HepG2 (cell line): Measurements from ENCODE around the gene MYCBPAP. TPM values are rescaled to one million over a fixed set of nuclear protein-coding genes. Genes with fewer than 3 reads are reported as not detected.

Source experiments
- ASH2L ChIP-seq: fragments of 300-600, 200-600 bp; sonication (generic); IDR thresholded peaks from 2 replicates; pipeline ENCODE4 v1.7.0; 2017; ENCODE audit warnings: low read depth, mild to moderate bottlenecking, moderate library complexity, mixed read lengths, low read length; ENCODE audit not compliant: insufficient read length
- ATAD3A ChIP-seq: sonication (generic); formaldehyde crosslinking; IDR thresholded peaks from 2 replicates; pipeline ENCODE4 v1.4.0; 2020; ENCODE audit warnings: missing genetic modification reagents
- BRCA1 ChIP-seq: sonication (generic); formaldehyde crosslinking; IDR thresholded peaks from 2 replicates; pipeline ENCODE4 v1.4.0; 2020; ENCODE audit warnings: missing genetic modification reagents
- CENPT ChIP-seq: sonication (generic); formaldehyde crosslinking; IDR thresholded peaks from 2 replicates; pipeline ENCODE4 v1.8.0; 2022; ENCODE audit warnings: low read depth, mild to moderate bottlenecking, moderate library complexity, missing genetic modification reagents
- FOSL2 ChIP-seq: sonication (generic); formaldehyde crosslinking; IDR thresholded peaks from 2 replicates; pipeline ENCODE4 v1.4.0; 2020; ENCODE audit warnings: missing genetic modification reagents
- GATAD1 ChIP-seq: IDR thresholded peaks from 2 replicates; pipeline ENCODE4 v1.6.1; 2016; ENCODE audit warnings: missing genetic modification reagents, missing compliant biosample characterization
- GATAD2A ChIP-seq: IDR thresholded peaks from 2 replicates; pipeline ENCODE4 v1.6.1; 2016
- HNRNPK ChIP-seq: fragments of 200-400 bp; formaldehyde crosslinking; IDR thresholded peaks from 2 replicates; pipeline ENCODE4 v1.6.1; 2018; ENCODE audit warnings: low read length, low read depth, moderate library complexity, mild to moderate bottlenecking; ENCODE audit not compliant: poor library complexity, severe bottlenecking
- ISL2 ChIP-seq: sonication (generic); formaldehyde crosslinking; IDR thresholded peaks from 2 replicates; pipeline ENCODE4 v1.5.0; 2020; ENCODE audit warnings: missing genetic modification reagents
- NBN ChIP-seq: fragments of 450-650 bp; conservative IDR thresholded peaks from 2 replicates; pipeline ENCODE4 v1.6.1; 2017
- NFKBIZ ChIP-seq: IDR thresholded peaks from 2 replicates; pipeline ENCODE4 v1.6.1; 2018; ENCODE audit warnings: missing genetic modification reagents, missing compliant biosample characterization
- NONO ChIP-seq, 2 experiments: fragments of 450-650 bp in 1 of 2; sonication (generic) in 1 of 2; formaldehyde crosslinking in 1 of 2; IDR thresholded peaks in 1 of 2; conservative IDR thresholded peaks in 1 of 2; 2 replicates each; pipeline versions ENCODE4 v1.6.1 to v1.8.0; 2017 to 2022; ENCODE audit warnings: mild to moderate bottlenecking in 1 of 2, missing genetic modification reagents in 1 of 2, moderate library complexity in 1 of 2
- RFXANK ChIP-seq: IDR thresholded peaks from 2 replicates; pipeline ENCODE4 v1.6.1; 2016
- RNF219 ChIP-seq: sonication (generic); formaldehyde crosslinking; IDR thresholded peaks from 2 replicates; pipeline ENCODE4 v1.5.0; 2020; ENCODE audit warnings: mild to moderate bottlenecking, missing genetic modification reagents
- SIX1 ChIP-seq: sonication (generic); formaldehyde crosslinking; IDR thresholded peaks from 2 replicates; pipeline ENCODE4 v1.4.0; 2020; ENCODE audit warnings: missing genetic modification reagents, borderline replicate concordance
- ZNF121 ChIP-seq: sonication (generic); formaldehyde crosslinking; IDR thresholded peaks from 2 replicates; pipeline ENCODE4 v1.5.0; 2020; ENCODE audit warnings: mild to moderate bottlenecking, missing genetic modification reagents
- ZNF224 ChIP-seq: sonication (generic); formaldehyde crosslinking; IDR thresholded peaks from 2 replicates; pipeline ENCODE4 v1.5.0; 2020; ENCODE audit warnings: mild to moderate bottlenecking, missing genetic modification reagents
- ZNF318 ChIP-seq: sonication (generic); formaldehyde crosslinking; IDR thresholded peaks from 2 replicates; pipeline ENCODE4 v1.4.0; 2020; ENCODE audit warnings: mild to moderate bottlenecking, missing genetic modification reagents
- ZNF552 ChIP-seq: sonication (generic); formaldehyde crosslinking; IDR thresholded peaks from 2 replicates; pipeline ENCODE4 v1.9.0; 2022; ENCODE audit warnings: missing genetic modification reagents, mild to moderate bottlenecking, borderline replicate concordance
- ZNF570 ChIP-seq: sonication (generic); formaldehyde crosslinking; IDR thresholded peaks from 2 replicates; pipeline ENCODE4 v1.4.0; 2020; ENCODE audit warnings: mild to moderate bottlenecking, missing genetic modification reagents, borderline replicate concordance
- ZNF777 ChIP-seq: sonication (generic); formaldehyde crosslinking; IDR thresholded peaks from 2 replicates; pipeline ENCODE4 v1.4.0; 2020; ENCODE audit warnings: missing genetic modification reagents
- ZNF781 ChIP-seq: sonication (generic); formaldehyde crosslinking; IDR thresholded peaks from 2 replicates; pipeline ENCODE4 v1.5.1; 2020; ENCODE audit warnings: borderline replicate concordance, mild to moderate bottlenecking, missing genetic modification reagents; ENCODE audit errors: not compliant biosample characterization
- ZNF850 ChIP-seq: sonication (generic); formaldehyde crosslinking; conservative IDR thresholded peaks from 2 replicates; pipeline ENCODE4 v1.9.0; 2021; ENCODE audit warnings: mild to moderate bottlenecking, missing genetic modification reagents
- polyA plus RNA-seq, 8 experiments: library from polyadenylated mRNA; depleted of rRNA in 3 of 8; stranded (reverse) in 7 of 8; unstranded in 1 of 8; fragments of >200 nt; fragmentation: Illumina TruSeq in 4 of 8; extraction: Trizol in 4 of 8; gene quantifications; 2 replicates each; pipeline versions ENCODE4 v1.2.1 to v1.2.3, GENCODE V29; 2011 to 2016; ENCODE audit warnings: low read depth in 4 of 8, missing spikeins in 1 of 8, mixed read lengths in 1 of 8; ENCODE audit not compliant: insufficient read depth in 1 of 8
- total RNA-seq, 5 experiments: library from RNA; depleted of rRNA; stranded (reverse); fragments of >200 nt; fragmentation: Illumina TruSeq; extraction: Trizol; gene quantifications; 2 replicates each; pipeline ENCODE4 v1.2.3, GENCODE V29; 2016; ENCODE audit warnings: low read depth in 1 of 5

The MYCBPAP gene
- total and polyA plus RNA-seq, 2 of the 13 experiments (the other 11 are each of a cell fraction or from before 2014, with no cell fraction given): 0.22 to 0.24 TPM

- TF ChIP-seq ISL2 (CRISPR knock-in tag): 0 out of 2 replicates have a peak, but pooled peaks have one; percentile 27
- TF ChIP-seq ASH2L: no peak
- TF ChIP-seq ATAD3A (CRISPR knock-in tag): no peak
- no peak for TF ChIP-seq NONO (IDR thresholded peaks at IDR 0.05)
- TF ChIP-seq NONO (CRISPR knock-in tag; conservative IDR thresholded peaks at IDR 0.05): no peak
- no peak for TF ChIP-seq RNF219 (CRISPR knock-in tag)
- peak; percentile 75 for TF ChIP-seq GATAD1 (CRISPR knock-in tag)
- TF ChIP-seq ZNF570 (CRISPR knock-in tag): no peak
- TF ChIP-seq HNRNPK: no peak
- peak; percentile 45 for TF ChIP-seq ZNF781
- TF ChIP-seq ZNF850 (CRISPR knock-in tag): no peak
- 0 out of 2 replicates have a peak, but pooled peaks have one; percentile 41 for TF ChIP-seq RFXANK (CRISPR knock-in tag)
- no peak for TF ChIP-seq CENPT (CRISPR knock-in tag)
- peak; percentile 71 for TF ChIP-seq ZNF121 (CRISPR knock-in tag)
- 0 out of 2 replicates have a peak, but pooled peaks have one; percentile 38 for TF ChIP-seq BRCA1
- no peak for TF ChIP-seq NBN
- TF ChIP-seq ZNF318 (CRISPR knock-in tag): no peak
- peak; percentile 82 for TF ChIP-seq GATAD2A (CRISPR knock-in tag)
- no peak for TF ChIP-seq ZNF224 (CRISPR knock-in tag)
- no peak for TF ChIP-seq ZNF777 (CRISPR knock-in tag)
- no peak for TF ChIP-seq ZNF552 (CRISPR knock-in tag)
- 0 out of 2 replicates have a peak, but pooled peaks have one; percentile 72 for TF ChIP-seq NFKBIZ
- TF ChIP-seq SIX1 (CRISPR knock-in tag): no peak
- peak; percentile 88 for TF ChIP-seq FOSL2 (CRISPR knock-in tag)
These were observed 25.7 kb upstream of the MYCBPAP start (continued) for GRCh38 chr17:50482516-50482915.
